DMS79 (cell line): Measurements from ENCODE around the gene LZTR1.

Experiments
- DNase-seq: peaks from one replicate; lab custom pipeline; 2025; lab: John Stamatoyannopoulos, UW

The LZTR1 gene

DNA sequence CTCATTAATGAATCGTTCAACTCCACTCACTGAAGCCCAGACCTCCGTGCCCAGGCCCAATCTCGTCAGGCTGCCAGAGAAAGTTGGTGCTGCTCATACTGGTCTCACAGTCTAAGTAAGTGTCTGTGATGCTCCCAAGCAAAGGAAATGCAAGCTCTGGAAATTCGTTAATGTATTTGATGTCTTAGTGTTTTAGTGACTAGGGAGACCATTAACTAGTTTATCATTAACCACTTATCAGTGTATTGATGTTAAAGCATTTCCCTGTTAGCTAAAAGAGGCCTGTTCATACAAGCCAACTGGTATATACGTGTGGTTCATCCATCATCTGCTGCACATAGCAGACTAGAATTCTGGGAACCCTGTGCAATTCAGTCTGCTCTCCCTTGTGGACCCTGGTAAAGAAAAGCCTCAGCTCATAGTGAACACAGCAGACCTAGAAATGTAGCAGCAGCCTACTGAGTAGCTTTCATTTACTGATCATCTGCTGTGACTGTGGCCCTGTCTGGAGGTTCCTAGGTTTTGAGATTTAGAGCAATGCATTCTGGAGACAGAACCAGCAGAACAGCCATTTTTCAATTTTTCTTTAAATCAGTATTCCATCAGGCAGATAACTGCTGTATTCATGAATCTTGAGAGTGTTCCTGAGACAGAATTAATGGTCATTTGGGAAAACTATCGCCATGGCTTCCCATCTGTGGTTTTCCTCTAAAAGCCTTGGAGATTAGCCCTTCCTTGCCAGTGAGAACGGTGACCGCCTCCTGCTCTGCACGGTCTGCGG, 30.8 kb upstream of the LZTR1 start:
- no peak for DNase-seq

GRCh38 chr22:20951932-20952380, 30.1 kb upstream of the LZTR1 start:
- no peak for DNase-seq

DNA sequence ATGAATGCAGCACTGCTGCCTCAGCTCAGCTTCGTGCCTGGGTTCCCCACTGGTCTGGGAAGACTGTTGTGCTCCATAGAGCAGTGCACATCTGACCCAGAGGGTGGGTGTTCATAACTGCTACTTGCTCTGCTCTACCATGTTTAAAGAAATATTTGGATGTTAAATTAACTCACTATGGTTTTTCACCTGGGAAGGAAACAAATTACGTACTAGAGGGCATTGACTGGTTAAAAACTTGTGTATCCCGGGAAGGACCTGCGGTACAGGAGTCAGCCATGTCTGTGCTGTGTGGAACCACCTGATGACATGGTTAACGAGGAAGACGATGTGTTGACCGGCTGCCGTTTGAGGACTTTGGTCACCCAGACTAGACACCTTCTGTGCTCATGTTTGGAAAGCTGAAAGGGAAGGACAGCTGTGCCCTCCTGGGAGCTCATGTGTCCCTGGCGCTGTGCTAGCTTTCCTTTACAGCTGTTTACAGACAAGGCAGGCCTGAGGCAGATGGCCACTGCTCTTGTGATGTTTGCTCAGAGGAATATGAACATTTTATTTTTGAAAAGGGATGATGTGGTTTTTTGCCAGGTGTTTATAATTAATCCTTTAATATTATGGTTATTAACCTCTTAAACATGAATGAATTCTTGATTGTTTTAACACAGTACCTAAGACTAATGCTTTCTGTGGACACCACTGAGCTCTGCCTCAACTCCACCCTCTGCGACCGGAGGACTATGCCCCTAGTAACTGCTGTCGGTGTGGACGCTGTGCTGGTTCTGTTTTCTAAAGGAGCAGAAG, 29.4 kb upstream of the LZTR1 start:
- DNase-seq, result no peak

DNA sequence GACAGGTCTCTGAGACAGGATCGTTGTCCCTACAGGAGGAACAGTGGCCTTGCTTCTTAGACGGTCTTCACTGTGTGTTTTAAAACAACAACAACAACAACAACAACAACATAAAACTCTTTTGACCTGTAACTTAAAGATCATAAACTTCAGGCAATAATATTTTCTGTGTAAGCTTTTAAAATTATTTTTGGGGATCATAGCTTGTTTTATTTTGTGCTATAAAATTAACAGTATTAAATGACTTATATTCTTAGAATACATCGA, 28.8 kb upstream of the LZTR1 start:
- DNase-seq, result no peak

DNA sequence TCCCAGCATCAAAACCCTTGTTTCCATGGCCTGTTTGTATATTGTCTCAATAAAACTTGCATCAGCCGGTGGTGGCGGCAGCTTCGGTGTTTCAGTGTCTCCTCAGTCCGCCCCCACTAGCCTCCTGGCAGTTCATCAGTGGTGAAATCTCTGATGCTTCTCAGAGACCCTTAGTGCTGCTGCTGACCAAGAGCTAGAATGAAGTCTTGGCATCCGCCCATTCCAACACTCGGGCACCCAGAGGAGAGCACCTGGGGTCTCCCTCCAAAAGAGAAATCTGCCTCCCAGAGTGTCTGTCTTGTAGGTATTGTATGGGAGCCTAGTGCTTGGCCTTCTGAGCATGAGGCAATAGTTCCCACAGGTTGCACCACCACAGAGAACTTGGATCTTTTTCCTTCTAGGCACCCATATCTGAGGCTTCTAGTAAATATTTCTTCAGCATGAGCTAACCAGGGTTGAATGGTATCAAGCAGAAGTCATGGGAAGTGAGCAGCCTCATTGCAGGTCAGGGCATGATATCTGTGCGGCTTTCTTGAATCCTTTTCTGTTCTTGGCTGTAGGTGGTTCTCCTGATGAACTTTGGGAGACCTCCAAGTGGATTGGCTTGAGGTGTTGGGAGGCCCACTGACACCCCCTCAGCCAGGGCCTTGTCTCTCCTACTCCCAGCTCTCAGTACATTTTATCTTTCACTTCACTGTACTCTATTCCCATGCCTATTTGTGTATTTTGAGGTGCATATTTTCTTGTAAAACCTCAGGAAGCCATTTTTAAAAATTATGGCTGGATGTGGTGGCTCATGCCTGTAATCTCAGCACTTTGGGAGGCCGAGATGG, 28.2 kb upstream of the LZTR1 start:
- no peak for DNase-seq

GRCh38 chr22:20955548-20955947, 26.5 kb upstream of the LZTR1 start:
- no peak for DNase-seq

GRCh38 chr22:20956258-20957101, 25.6 kb upstream of the LZTR1 start:
- DNase-seq, result no peak

GRCh38 chr22:20957102-20957682, 24.9 kb upstream of the LZTR1 start:
- no peak for DNase-seq

DNA sequence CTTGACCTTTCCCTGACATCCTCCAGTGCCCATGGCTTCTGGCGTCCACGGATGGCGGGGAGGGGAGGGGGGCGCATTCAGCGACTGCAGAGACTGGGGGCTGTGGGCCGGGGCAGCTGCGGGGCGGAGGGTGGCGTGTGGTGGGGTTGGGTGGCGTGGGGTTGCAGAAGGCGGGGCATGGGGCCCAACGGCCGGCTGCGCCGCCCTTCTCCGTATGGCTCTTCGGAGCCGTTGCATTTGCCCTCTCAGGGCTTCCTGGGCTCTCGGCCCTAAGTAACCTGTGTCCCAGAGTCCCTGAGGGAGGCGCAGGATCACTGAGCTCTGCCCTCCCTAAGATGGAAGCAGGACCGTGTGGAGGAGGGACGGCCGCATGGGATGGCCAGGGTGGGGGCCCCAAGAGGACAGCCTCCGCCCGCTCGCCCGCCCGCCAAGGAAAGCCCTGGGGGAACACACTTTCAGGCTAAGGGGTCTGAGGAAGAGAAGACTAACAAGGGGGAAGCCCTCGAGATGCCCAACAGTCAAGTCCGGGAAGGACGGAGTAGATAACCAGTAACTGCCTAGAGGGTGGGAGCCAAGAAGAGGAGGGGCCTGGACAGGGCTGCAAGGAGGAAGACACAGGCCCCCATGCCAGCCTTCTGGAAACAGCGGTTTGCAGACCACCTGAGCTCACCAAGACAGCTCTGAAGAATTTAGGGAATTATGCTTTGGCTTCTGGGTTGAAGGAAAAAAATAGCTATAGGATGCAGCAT, 24.2 kb upstream of the LZTR1 start:
- no peak for DNase-seq

- no peak for DNase-seq
Measured at GRCh38 chr22:20959578-20960461, 22.3 kb upstream of the LZTR1 start.

DNA sequence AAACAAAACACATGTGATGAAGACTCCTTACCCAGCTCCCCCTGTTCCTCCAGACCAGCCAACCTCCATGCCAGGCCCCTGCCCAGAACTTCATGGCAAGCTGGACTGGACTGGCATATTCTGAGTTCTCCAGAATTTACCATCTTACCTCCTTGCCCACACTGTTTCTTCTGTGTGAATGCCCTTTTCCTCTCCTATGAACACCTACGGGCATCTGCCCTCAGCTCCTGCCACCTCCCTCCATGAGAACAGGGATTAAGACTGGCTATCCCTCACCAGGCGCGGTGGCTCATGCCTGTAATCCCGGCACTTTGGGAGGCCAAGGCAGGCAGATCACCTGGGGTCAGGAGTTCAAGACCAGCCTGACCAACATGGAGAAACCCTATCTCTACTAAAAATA, 21.5 kb upstream of the LZTR1 start:
- DNase-seq, result no peak

DNA sequence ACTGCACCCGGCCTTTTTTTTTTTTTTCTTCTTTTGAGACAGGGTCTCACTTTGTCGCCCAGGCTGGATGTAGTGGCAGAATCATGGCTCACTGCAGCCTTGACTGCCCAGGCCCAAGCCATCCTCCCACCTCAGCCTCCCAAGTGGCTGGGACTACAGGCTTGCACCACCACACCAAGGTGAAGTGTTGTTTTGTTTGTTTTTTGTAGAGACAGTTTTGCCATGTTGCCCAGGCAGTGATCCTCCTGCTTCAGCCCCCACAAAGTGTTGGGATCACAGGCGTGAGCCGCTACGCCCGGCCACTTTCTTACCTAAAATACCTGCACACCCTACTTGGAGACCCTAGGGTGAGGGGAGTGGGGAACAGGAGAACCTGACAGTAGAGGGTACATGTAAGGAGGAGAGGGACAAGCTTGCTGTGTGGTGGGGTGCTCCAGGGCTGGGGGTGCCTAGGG, 19.6 kb upstream of the LZTR1 start:
- DNase-seq, result no peak

DNA sequence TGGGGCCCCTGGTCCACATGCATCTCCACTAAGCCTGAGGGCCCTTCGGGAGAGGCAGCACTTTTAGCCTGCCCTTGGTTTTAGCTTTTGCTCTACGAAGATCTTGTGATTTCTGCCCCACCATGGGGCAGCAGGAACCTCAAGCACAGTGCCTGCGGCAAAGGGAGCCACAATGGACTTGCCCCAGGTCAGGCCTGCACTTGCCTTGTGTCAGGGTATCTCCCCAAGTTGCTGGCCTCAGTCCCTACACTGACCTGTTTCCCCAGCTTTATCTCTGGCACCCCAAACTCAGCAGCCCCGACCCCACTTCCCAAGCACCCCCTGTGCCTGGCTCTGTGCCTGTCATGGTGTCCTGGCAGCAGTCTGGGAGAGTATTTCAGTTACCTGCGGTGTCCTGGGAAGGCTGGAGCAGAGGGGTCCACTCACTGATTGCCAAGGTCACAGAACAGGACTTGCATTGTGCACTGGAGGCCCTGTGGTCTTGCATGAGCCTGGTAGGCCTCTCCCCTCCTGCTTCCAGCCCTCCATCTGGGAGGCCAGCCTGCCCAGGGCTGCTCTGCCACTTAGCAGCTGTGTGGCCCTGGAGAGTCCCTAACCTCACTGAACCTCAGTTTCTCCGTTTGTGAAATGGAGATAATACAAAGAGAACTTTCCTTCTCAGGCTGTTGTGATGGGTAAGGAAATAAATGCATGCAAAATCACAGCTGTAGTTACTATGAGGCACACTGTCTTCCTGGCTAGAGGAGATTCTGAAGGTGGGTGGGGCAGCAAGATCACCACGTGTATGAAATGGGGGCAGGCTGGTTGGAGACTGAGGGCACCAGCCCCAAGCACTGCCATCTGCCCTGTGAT, 18.7 kb upstream of the LZTR1 start:
- DNase-seq, result no peak

DNA sequence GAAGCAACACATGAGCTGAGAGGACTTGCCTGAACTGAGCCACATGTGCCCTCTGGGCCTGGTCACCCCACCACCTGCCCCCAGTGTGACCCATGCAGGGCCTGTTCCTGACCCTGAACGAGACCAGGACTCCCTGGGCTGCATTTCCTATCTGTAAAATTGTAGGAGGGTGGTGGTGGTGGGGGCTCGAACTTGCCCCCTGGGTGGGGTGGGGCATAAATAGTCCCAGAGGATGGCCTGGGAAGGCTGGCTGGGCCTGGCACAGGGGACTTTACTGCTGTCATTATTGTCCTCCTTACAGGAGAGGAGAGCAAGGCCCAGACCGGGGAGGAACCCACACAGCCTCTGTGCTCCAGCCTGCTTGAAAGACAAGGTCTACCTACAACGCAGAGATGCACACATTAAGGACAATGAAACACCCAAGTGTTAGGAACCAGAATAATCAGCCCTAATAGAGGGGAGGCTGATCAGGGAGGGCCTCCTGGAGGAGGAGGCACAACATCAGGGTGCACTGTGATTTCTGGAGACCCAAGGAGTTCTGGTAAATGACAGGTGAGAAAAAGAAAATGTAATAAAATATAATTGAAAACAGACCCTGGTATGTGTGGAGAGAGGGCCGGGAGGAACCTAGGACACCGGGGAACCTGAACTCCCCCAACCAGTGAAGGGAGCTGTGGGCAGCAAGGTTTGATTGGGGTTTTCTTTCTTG, 17.9 kb upstream of the LZTR1 start:
- no peak for DNase-seq

DNA sequence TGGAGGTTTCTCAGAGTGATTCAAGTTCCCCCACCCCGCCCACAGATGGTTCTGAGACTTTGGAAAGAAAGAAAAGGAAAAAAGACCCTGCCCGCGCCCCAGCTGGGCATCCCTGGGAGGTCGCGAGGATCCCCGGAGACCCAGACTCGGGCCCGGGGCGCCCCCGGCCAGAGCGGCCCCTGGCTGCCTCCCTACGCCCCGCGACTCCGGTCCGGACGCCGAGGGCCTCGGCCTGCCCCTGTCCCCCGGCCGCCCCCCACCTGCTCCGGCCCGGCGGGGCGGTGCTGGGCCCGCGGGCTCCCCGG, 17.3 kb upstream of the LZTR1 start:
- no peak for DNase-seq

DNA sequence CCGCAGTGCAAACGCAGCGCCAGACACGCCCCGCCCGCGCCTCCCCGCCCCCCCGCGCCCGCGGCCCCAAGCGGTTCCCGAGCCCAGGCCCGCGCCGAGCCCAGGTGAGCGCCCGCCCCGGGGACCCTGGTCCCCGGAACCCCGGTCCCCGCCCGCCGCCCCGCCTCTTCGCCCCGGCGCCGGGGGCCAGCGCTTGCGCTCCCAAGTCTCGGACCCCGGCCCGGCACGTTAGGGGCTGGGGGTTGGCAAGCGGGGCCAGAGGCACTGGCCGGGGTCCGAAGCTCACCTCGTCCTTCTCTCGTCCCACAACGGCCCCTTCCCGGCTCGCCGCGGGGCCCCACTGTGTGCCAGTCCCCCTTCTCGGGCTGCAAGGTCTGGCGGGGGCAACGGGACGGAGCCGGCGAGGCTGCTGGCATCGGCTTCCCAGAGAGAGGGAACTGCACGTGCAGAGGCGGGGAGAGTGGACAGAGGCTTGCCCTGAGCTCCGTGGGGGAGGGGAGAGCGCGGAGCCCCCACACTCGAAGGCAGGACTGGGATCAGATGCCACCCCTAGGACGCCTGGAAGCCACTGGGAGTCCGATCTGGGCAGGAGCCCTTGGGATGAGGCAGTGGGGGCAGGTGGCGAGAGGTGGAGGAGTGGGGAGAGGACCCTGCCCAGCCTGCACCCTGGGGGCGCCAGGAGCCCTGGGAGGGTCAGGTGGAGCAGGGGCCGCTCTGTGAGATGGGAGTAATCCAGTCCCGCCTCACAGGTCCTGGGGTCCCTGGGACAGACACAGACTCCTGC, 16.8 kb upstream of the LZTR1 start:
- DNase-seq, result no peak
